K562 (cell line): Measurements from ENCODE around the gene FOXS1. TPM values are rescaled to one million over a fixed set of nuclear protein-coding genes. Genes with fewer than 3 reads are reported as not detected.

Experiments
- ATAC-seq: fragments of 200-7000 bp; cut with Tn5 transposase; 3 replicates; pipeline ENCODE4 v1.9.1; 2020; ENCODE audit warnings: moderate library complexity
- BruUV-seq: library from RNA; stranded (reverse); fragments of 400-500 nt; replicated peaks from 2 replicates; lab custom pipeline; 2021; lab: Mats Ljungman, UMichigan
- CTCF ChIA-PET: fragments of 300-600 bp; formaldehyde crosslinking; extraction: SDS; loops from one replicate; lab custom pipeline; 2021; ENCODE audit warnings: low intra/inter-chr PET ratio; lab: Yijun Ruan, JAX
- POLR2A ChIA-PET: fragments of 300-600, 350-650 bp; sonication (Branson Sonifier 250); formaldehyde crosslinking; extraction: SDS; loops from one replicate; lab custom pipeline; 2021; ENCODE audit warnings: antibody characterized with exemption, inconsistent platforms; lab: Yijun Ruan, JAX
- DNase-seq, 4 experiments: peaks; one replicate each; pipeline versions ENCODE4 v3.0.0 to v3.0.0-alpha.2; 2011 to 2018; ENCODE audit warnings: low spot score in 3 of 4, mixed read lengths in 3 of 4; ENCODE audit errors: extremely low read depth in 1 of 4
- FAIRE-seq: peaks from 2 replicates; lab custom pipeline; 2011; peaks lifted over from hg19 to GRCh38; lab: Jason Lieb, UNC
- H2AFZ ChIP-seq: 2 replicates; pipeline ENCODE4 v1.6.0; 2011; ENCODE audit warnings: low read depth, low read length, control low read depth, inconsistent platforms
- H3K27ac ChIP-seq: fragments of 200-600 bp; 3 replicates; pipeline ENCODE4 v1.8.0; 2011; ENCODE audit warnings: low read depth, mild to moderate bottlenecking, control low read depth, inconsistent platforms, low read length, moderate library complexity, mixed read lengths; ENCODE audit errors: extremely low read depth
- H3K27me3 ChIP-seq, 2 experiments: fragments of 300-600 bp in 1 of 2; 2 replicates in 1 of 2; 3 replicates in 1 of 2; pipeline versions ENCODE4 v1.6.0 to v1.8.0; 2011; ENCODE audit warnings: inconsistent platforms in 2 of 2, low read length in 2 of 2, mild to moderate bottlenecking in 1 of 2, mixed read lengths in 1 of 2, moderate library complexity in 1 of 2; ENCODE audit not compliant: control insufficient read depth in 2 of 2, insufficient read depth in 2 of 2
- H3K36me3 ChIP-seq: fragments of 300-600 bp; 3 replicates; pipeline ENCODE4 v1.8.0; 2011; ENCODE audit warnings: mild to moderate bottlenecking, low read length, inconsistent platforms; ENCODE audit not compliant: control insufficient read depth, insufficient read depth
- H3K4me1 ChIP-seq, 2 experiments: fragments of 200-600 bp in 1 of 2; replicated peaks in 1 of 2; 2 replicates in 1 of 2; 3 replicates in 1 of 2; pipeline versions ENCODE4 v1.5.1 to v1.8.0; 2011; ENCODE audit warnings: inconsistent platforms in 2 of 2, low read length in 2 of 2, mild to moderate bottlenecking in 1 of 2, mixed read lengths in 1 of 2, moderate library complexity in 1 of 2; ENCODE audit not compliant: control insufficient read depth in 2 of 2, insufficient read depth in 2 of 2
- H3K4me2 ChIP-seq: 2 replicates; pipeline ENCODE4 v1.6.1; 2011; ENCODE audit warnings: low read length, control low read depth, inconsistent platforms, mixed read lengths; ENCODE audit not compliant: insufficient read depth
- H3K4me3 ChIP-seq: fragments of 200-600 bp; sonication (generic), shearing (Covaris generic); 2 replicates; pipeline ENCODE4 v1.5.1; 2016; ENCODE audit warnings: control low read depth, inconsistent platforms
- H3K79me2 ChIP-seq: fragments of 200-600 bp; 3 replicates; pipeline ENCODE4 v1.8.0; 2011; ENCODE audit warnings: low read length, inconsistent platforms; ENCODE audit not compliant: control insufficient read depth, insufficient read depth
- H3K9ac ChIP-seq, 2 experiments: 2 replicates each; pipeline versions ENCODE4 v1.6.0 to v1.6.1; 2011; ENCODE audit warnings: low read depth in 2 of 2, low read length in 2 of 2, control low read depth in 1 of 2, inconsistent platforms in 1 of 2, mild to moderate bottlenecking in 1 of 2, mixed read lengths in 1 of 2; ENCODE audit not compliant: insufficient read depth in 1 of 2
- H3K9me1 ChIP-seq: one replicate; pipeline ENCODE4 v1.6.0; 2011; ENCODE audit warnings: inconsistent platforms, mild to moderate bottlenecking, low read length, moderate library complexity; ENCODE audit not compliant: control insufficient read depth, insufficient read depth
- H3K9me3 ChIP-seq: replicated peaks from 2 replicates; pipeline ENCODE4 v1.5.1; 2011; ENCODE audit warnings: low read depth, low read length, inconsistent platforms; ENCODE audit not compliant: control insufficient read depth, insufficient read depth
- H4K20me1 ChIP-seq: replicated peaks from 2 replicates; pipeline ENCODE4 v1.6.1; 2011; ENCODE audit warnings: low read length, inconsistent platforms, mixed read lengths; ENCODE audit not compliant: control insufficient read depth, insufficient read depth
- CTBP1 ChIP-seq: fragments of 450-650 bp; IDR thresholded peaks from 2 replicates; pipeline ENCODE4 v1.6.1; 2016; ENCODE audit warnings: borderline replicate concordance
- GTF2E2 ChIP-seq: fragments of 200-800 bp; sonication (Bioruptor generic); IDR thresholded peaks from 2 replicates; pipeline ENCODE4 v1.6.1; 2016; ENCODE audit warnings: missing genetic modification characterization, missing compliant biosample characterization
- ILK ChIP-seq: fragments of 450-650 bp; IDR thresholded peaks from 2 replicates; pipeline ENCODE4 v1.6.1; 2016; ENCODE audit warnings: missing genetic modification characterization, low read depth, mild to moderate bottlenecking, missing compliant biosample characterization, moderate library complexity, borderline replicate concordance
- KDM2B ChIP-seq: fragments of 250-450 bp; sonication (Bioruptor Pico); IDR thresholded peaks from 2 replicates; pipeline ENCODE4 v1.8.0; 2021; ENCODE audit warnings: mild to moderate bottlenecking, moderate library complexity
- L3MBTL2 ChIP-seq: fragments of 450-650 bp; IDR thresholded peaks from 2 replicates; pipeline ENCODE4 v1.6.1; 2016; ENCODE audit warnings: mild to moderate bottlenecking, moderate library complexity
- MAZ ChIP-seq, 2 experiments: fragments of 450-650 bp in 1 of 2; sonication (generic) in 1 of 2; formaldehyde crosslinking; IDR thresholded peaks in 1 of 2; conservative IDR thresholded peaks in 1 of 2; 2 replicates each; pipeline versions ENCODE4 v1.4.0 to v1.5.0; 2020; ENCODE audit warnings: mild to moderate bottlenecking in 1 of 2, missing genetic modification reagents in 1 of 2
- NRF1 ChIP-seq, 2 experiments: fragments of 450-650 bp; IDR thresholded peaks in 1 of 2; conservative IDR thresholded peaks in 1 of 2; 2 replicates each; pipeline ENCODE4 v1.6.1; 2014; ENCODE audit warnings: mild to moderate bottlenecking in 2 of 2
- PCBP1 ChIP-seq: fragments of 200-400 bp; formaldehyde crosslinking; IDR thresholded peaks from 2 replicates; pipeline ENCODE4 v1.6.1; 2018; ENCODE audit warnings: mild to moderate bottlenecking, low read depth, low read length; ENCODE audit not compliant: poor library complexity, severe bottlenecking
- RB1 ChIP-seq: fragments of 450-650 bp; IDR thresholded peaks from 2 replicates; pipeline ENCODE4 v1.6.1; 2017; ENCODE audit warnings: low read depth, mild to moderate bottlenecking
- SMARCA4 ChIP-seq: fragments of 450-650 bp; IDR thresholded peaks from 2 replicates; pipeline ENCODE4 v1.6.1; 2016
- ZNF445 ChIP-seq: fragments of 250-450 bp; sonication (Bioruptor Pico); IDR thresholded peaks from 2 replicates; pipeline ENCODE4 v1.4.0; 2020; ENCODE audit warnings: low read depth, mild to moderate bottlenecking, moderate library complexity
- WGBS: fragments of 100-300 bp; shearing (Covaris generic); methylation state at CpG from one replicate; pipeline ENCODE4 v1.1.6; 2016; ENCODE audit warnings: low coverage, mixed read lengths; ENCODE audit not compliant: insufficient coverage; ENCODE audit errors: missing lambda C conversion rate; 5-methylcytosine and 5-hydroxymethylcytosine counted together
- in situ Hi-C: fragments of 300-500 bp; cut with MboI; formaldehyde crosslinking; loops from 4 replicates; pipeline ENCODE4 v1.15.0; 2018; ENCODE audit warnings: inconsistent platforms, mixed read lengths
- intact Hi-C: fragments of 100-400 bp; cut with micrococcal nuclease; formaldehyde crosslinking; loops from 2 replicates; pipeline ENCODE4 v1.14.2; 2022
- polyA plus RNA-seq, 8 experiments: library from polyadenylated mRNA; depleted of rRNA in 4 of 8; stranded (reverse) in 5 of 8; unstranded in 3 of 8; fragments of >200 nt; fragmentation: Nextera tagmentation in 2 of 8; fragmentation: Illumina TruSeq in 1 of 8; extraction: Ambion mirVana in 2 of 8; extraction: Trizol in 1 of 8; gene quantifications; 2 replicates each; pipeline versions ENCODE4 v1.2.1 to v1.2.3, GENCODE V29; 2011 to 2014; ENCODE audit warnings: inconsistent platforms in 1 of 8, missing spikeins in 1 of 8
- total RNA-seq, 7 experiments: library from RNA; depleted of rRNA in 6 of 7; stranded (reverse); fragments of >200 nt in 6 of 7; fragmentation: Illumina TruSeq in 2 of 7; extraction: Trizol in 2 of 7; gene quantifications; 2 replicates each; pipeline versions ENCODE4 v1.2.1 to v1.2.3, GENCODE V29; 2011 to 2021; ENCODE audit warnings: low replicate concordance in 1 of 7
- TF ChIP-seq, protein P1 (sequence below): fragments of 450-650 bp; IDR thresholded peaks from one replicate; pipeline ENCODE4 v1.6.1; 2018; ENCODE audit warnings: mild to moderate bottlenecking, moderate library complexity; ENCODE audit not compliant: partially characterized antibody
- TF ChIP-seq, protein P2 (sequence below): sonication (generic); formaldehyde crosslinking; IDR thresholded peaks from 2 replicates; pipeline ENCODE4 v1.8.1; 2023; ENCODE audit warnings: mild to moderate bottlenecking, missing genetic modification reagents
- TF ChIP-seq, protein P3 (sequence below), 2 experiments: IDR thresholded peaks; 2 replicates each; pipeline ENCODE4 v1.6.1; 2011; ENCODE audit warnings: borderline replicate concordance in 1 of 2, control low read depth in 1 of 2, low read depth in 1 of 2, low read length in 1 of 2, mild to moderate bottlenecking in 1 of 2, mixed read lengths in 1 of 2, moderate library complexity in 1 of 2; ENCODE audit not compliant: insufficient read depth in 1 of 2, insufficient read length in 1 of 2, poor library complexity in 1 of 2, severe bottlenecking in 1 of 2; ENCODE audit errors: extremely low read depth in 1 of 2

Gene FOXS1
- total and polyA plus RNA-seq, 9 of the 15 experiments (the other 6 are each of a cell fraction or from before 2014, with no cell fraction given): not detected

DNA sequence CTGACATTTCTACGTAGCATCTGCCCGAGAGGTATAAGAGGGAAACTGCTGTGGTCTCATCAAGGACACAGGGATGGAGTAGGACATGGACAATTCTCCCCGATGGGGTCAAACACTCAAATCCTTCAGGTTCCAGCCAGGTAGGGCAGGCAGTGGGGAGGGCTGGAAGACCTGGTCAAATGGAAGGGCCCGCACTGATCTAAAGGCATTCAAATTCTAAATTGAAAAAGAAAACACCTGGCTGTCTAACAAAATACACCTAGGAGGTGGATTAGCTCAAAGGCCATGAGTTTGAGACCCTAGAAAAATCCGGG lies 16.7 kb upstream of the FOXS1 start (continued):
- TF ChIP-seq, protein P1, sequence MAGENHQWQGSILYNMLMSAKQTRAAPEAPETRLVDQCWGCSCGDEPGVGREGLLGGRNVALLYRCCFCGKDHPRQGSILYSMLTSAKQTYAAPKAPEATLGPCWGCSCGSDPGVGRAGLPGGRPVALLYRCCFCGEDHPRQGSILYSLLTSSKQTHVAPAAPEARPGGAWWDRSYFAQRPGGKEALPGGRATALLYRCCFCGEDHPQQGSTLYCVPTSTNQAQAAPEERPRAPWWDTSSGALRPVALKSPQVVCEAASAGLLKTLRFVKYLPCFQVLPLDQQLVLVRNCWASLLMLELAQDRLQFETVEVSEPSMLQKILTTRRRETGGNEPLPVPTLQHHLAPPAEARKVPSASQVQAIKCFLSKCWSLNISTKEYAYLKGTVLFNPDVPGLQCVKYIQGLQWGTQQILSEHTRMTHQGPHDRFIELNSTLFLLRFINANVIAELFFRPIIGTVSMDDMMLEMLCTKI: no peak
- TF ChIP-seq, protein P2, sequence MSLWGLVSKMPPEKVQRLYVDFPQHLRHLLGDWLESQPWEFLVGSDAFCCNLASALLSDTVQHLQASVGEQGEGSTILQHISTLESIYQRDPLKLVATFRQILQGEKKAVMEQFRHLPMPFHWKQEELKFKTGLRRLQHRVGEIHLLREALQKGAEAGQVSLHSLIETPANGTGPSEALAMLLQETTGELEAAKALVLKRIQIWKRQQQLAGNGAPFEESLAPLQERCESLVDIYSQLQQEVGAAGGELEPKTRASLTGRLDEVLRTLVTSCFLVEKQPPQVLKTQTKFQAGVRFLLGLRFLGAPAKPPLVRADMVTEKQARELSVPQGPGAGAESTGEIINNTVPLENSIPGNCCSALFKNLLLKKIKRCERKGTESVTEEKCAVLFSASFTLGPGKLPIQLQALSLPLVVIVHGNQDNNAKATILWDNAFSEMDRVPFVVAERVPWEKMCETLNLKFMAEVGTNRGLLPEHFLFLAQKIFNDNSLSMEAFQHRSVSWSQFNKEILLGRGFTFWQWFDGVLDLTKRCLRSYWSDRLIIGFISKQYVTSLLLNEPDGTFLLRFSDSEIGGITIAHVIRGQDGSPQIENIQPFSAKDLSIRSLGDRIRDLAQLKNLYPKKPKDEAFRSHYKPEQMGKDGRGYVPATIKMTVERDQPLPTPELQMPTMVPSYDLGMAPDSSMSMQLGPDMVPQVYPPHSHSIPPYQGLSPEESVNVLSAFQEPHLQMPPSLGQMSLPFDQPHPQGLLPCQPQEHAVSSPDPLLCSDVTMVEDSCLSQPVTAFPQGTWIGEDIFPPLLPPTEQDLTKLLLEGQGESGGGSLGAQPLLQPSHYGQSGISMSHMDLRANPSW (CRISPR knock-in tag): no peak
- TF ChIP-seq GTF2E2 (tag): no peak
- TF ChIP-seq, all 486 proteins: peak for 0

DNA sequence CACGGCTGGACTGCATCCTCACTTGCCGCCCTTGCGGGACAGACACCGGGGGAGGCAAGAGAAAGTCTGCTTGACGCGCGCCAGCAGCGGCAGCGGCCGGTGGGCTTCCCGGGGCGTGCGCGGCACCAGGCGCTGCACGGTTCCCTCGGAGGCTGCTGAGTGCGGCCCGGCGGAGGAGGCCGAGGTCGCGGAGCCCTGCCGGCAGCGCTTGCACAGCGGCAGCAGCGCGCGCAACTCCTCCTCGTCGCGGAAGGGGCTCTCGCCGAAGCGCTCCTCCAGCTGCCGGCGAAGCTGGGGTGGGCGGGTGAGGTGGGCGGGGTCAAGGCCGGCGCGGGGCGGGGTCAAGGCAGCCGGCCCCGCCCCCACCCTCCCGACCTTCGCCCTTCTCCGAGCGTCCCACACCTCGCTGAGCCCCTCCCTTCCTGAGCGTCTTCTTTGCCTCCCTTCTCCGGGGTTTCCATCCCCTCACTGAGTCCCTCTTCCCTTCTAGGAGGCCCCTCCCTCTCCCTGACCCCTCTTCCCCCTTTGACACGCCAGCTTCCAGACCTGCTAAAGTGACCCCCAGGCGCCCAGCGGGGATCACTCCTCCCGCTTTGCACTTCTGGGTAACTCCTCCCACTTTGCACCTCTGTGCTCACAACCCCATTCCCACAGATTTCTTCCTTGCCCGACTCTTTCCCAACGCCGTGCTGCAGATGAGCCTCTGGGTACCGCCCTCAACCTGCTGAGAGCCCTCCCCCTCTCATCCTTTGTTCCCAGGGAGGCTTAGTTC lies 16.2 kb upstream of the FOXS1 start:
- Histone ChIP-seq H2AFZ (peak overlapping the region; percentile 76), H3K27me3 (peaks cover 23 to 67% of the 10 kb centered on the region in 2 experiments), H3K4me3 (peak overlapping the region; percentile 40), H3K27ac (no peak overlapping the region), H3K4me1 (peaks cover 0 to 17% of the 10 kb centered on the region in 2 experiments; a peak in 3 of 5 replicates), H3K79me2 (no peaks in the 10 kb centered on the region), H3K36me3 (no peaks in the 10 kb centered on the region), H3K9ac (peak overlapping the region in 1 of 2 experiments; percentile 88; a peak in 3 of 4 replicates), H3K4me2 (peak overlapping the region; percentile 70), H3K9me3 (no peaks in the 10 kb centered on the region), H4K20me1 (peaks cover 14% of the 10 kb centered on the region), H3K9me1 (peaks cover 2% of the 10 kb centered on the region)
- ChIA-PET CTCF (no interaction called here), POLR2A (interaction anchor here (0.6 to 0.8 kb wide), 2 partner anchors 147 to 259 kb away, joined by 3 read pairs; no protein-coding TSS in a partner anchor)
- intact Hi-C loops (no loop called here), in situ Hi-C loops (loop anchor here (5.0 kb wide), 1 partner anchor 91 kb away; the partner anchor contains the start of gene PDRG1)
- BruUV-seq: no TSS peak
- 2% methylated on average over 31 of the region's 60 CpGs for WGBS
- ATAC-seq: peak; percentile 98
- peak; percentile 78 to 99 (median 98) for DNase-seq
- FAIRE-seq: no peak
- peak; percentile 48 for TF ChIP-seq L3MBTL2
- TF ChIP-seq ILK: no peak
- TF ChIP-seq, protein P3, sequence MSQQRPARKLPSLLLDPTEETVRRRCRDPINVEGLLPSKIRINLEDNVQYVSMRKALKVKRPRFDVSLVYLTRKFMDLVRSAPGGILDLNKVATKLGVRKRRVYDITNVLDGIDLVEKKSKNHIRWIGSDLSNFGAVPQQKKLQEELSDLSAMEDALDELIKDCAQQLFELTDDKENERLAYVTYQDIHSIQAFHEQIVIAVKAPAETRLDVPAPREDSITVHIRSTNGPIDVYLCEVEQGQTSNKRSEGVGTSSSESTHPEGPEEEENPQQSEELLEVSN (IDR thresholded peaks at IDR 0.05; ENCODE audit: borderline replicate concordance in 1 of 2, extremely low read depth in 1 of 2, insufficient read depth in 1 of 2, insufficient read length in 1 of 2, low read depth in 1 of 2, low read length in 1 of 2, poor library complexity in 1 of 2, severe bottlenecking in 1 of 2): peak in 1 of 2 experiments; percentile 42
- 0 out of 4 replicates have a peak, but pooled peaks of 1 of the 2 experiments have one; percentile 25 for TF ChIP-seq MAZ (CRISPR knock-in tag; conservative IDR thresholded peaks at IDR 0.05 in 1 of 2, IDR thresholded peaks at IDR 0.05 in 1 of 2)
- TF ChIP-seq NRF1 (conservative IDR thresholded peaks at IDR 0.05 in 1 of 2, IDR thresholded peaks at IDR 0.05 in 1 of 2): peak; percentile 74 to 77
- peak; percentile 36; the same call in 1 of the 2 replicates for TF ChIP-seq RB1
- no peak for TF ChIP-seq ZNF445 (CRISPR knock-in tag)
- TF ChIP-seq PCBP1: peak; percentile 26
- TF ChIP-seq CTBP1: peak; percentile 12; the same call in 1 of the 2 replicates
- TF ChIP-seq SMARCA4: no peak
- TF ChIP-seq KDM2B: peak; percentile 58; the same call in 1 of the 2 replicates
